GM06990 (cell line): ENCODE results near the gene CYSTM1.

Experiments used
- DNase-seq: peaks from one replicate; pipeline ENCODE4 v3.0.0-alpha.2; 2011; ENCODE audit not compliant: insufficient read length; ENCODE audit errors: extremely low read depth
- H3K27me3 ChIP-seq: replicated peaks from 2 replicates; pipeline ENCODE4 v1.6.0; 2011; ENCODE audit warnings: low read length; ENCODE audit not compliant: control insufficient read depth, insufficient read depth
- H3K36me3 ChIP-seq: 2 replicates; pipeline ENCODE4 v1.5.1; 2011; ENCODE audit warnings: low read length; ENCODE audit not compliant: control insufficient read depth, insufficient read depth
- H3K4me3 ChIP-seq: replicated peaks from 2 replicates; pipeline ENCODE4 v1.5.1; 2011; ENCODE audit warnings: low read depth, mild to moderate bottlenecking, control low read depth, low read length
- TF ChIP-seq, protein P1 (sequence below): IDR thresholded peaks from 2 replicates; pipeline ENCODE4 v1.5.1; 2011; ENCODE audit warnings: low read length, control low read depth, mild to moderate bottlenecking, inconsistent platforms; ENCODE audit not compliant: insufficient read depth, poor library complexity, severe bottlenecking

The CYSTM1 gene

DNA sequence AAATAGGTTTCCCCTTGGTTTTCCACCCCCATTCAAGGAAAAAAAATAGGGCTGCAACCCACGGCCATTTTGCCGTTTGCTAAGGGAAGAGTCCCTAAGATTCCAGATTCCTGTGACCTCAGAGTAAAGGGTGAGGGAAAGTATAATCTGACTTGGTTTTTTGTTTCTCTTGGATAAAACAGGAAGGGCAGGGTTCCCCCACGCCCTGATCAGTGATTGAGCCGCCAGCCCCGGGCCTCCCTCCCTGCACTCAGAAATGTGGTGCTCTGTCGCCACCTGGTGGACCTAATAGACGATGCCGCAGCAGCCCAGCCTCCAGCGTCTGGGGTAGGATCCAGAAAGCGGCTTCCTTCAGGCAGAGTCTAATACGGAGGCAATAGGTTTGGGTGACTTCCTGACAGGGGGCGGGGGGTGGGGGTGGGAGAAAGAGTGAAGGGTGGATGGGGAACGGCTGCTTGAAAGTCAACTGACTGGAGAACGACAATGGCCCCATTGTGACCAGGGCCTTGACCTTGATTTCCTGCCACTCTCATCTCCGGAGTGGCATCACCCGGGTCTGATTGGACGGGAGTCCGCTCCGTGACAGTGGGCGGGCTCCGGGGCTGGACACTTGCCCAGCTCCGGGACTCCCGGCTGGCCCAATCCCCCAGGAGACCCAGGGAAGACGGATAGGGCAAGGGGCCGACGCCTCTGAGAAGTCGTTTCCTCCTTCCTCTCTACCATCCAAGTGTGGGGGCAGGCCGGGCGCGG, 17.8 kb upstream of the CYSTM1 start:
- H3K27me3 ChIP-seq = no peaks in the 10 kb centered on the region
- H3K4me3 ChIP-seq = peak overlapping the region; percentile 55
- DNase-seq = peak; percentile 77
- H3K36me3 ChIP-seq = no peaks in the 10 kb centered on the region
- TF ChIP-seq, protein P1, sequence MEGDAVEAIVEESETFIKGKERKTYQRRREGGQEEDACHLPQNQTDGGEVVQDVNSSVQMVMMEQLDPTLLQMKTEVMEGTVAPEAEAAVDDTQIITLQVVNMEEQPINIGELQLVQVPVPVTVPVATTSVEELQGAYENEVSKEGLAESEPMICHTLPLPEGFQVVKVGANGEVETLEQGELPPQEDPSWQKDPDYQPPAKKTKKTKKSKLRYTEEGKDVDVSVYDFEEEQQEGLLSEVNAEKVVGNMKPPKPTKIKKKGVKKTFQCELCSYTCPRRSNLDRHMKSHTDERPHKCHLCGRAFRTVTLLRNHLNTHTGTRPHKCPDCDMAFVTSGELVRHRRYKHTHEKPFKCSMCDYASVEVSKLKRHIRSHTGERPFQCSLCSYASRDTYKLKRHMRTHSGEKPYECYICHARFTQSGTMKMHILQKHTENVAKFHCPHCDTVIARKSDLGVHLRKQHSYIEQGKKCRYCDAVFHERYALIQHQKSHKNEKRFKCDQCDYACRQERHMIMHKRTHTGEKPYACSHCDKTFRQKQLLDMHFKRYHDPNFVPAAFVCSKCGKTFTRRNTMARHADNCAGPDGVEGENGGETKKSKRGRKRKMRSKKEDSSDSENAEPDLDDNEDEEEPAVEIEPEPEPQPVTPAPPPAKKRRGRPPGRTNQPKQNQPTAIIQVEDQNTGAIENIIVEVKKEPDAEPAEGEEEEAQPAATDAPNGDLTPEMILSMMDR = peak; percentile 91

DNA sequence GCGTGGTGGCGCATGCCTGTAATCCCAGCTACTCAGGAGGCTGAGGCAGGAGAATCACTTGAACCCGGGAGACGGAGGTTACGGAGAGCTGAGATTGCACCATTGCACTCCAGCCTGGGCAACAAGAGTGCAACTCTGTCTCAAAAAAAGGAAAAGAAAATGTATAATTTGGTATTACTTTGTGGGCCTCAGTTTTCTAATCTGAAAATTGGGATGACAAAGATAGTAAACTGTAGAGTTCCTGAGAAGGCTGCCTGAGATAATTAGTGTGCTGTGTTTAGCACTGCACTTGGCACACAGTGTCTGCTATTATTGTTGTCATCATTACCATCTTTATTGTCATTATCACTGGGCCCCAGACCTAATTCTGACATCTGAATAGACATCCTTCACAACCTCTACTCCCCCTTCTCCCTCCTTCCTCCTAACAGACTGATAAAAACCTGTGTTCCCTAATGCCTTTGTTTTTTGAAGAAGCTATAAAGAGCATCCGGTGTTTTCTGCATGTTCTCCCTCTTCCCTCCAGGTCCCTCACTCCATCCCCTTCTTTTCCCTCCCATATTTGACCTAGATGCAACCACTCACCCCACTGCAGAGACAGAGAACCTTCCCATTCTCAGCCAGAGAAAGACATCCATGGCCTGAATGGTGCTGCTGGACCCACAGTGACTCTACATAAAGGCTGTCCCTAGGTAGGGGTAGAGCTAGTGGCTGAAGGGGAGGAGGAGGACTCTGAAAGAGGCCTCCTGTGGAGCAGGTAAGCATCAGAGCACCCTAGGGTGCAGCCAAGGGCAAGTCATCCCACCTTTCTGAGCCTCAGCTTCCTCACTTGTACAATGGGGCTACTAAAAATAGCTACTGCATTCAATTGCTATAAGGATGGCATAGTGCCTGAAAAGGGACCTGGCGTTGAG, 15.7 kb upstream of the CYSTM1 start:
- H3K27me3 ChIP-seq = no peaks in the 10 kb centered on the region
- no peaks in the 10 kb centered on the region for H3K36me3 ChIP-seq
- no peak for DNase-seq
- TF ChIP-seq, protein P1 = no peak
- H3K4me3 ChIP-seq = no peak overlapping the region

DNA sequence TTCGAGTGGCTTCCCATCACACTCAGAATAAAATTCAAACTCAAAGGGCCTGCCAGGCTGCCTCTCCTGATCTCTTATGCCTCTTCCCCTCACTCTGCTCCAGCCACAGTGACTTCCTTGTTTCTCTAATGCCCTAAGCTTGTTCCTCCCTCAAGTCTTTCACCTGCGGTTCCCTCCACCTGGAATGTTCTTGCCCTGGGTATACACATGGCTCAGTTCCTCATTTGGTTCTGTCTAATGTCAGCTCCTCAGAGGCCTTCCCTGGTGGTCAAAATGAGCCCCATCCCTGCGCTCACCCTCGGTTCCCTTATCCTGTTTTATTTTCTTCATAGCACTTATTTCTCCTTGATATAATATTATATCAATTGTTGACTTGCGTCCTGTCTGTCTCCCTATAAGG, 12.7 kb upstream of the CYSTM1 start:
- no peak for DNase-seq
- no peaks in the 10 kb centered on the region for H3K36me3 ChIP-seq
- TF ChIP-seq, protein P1 = no peak
- no peaks in the 10 kb centered on the region for H3K27me3 ChIP-seq
- no peak overlapping the region for H3K4me3 ChIP-seq

DNA sequence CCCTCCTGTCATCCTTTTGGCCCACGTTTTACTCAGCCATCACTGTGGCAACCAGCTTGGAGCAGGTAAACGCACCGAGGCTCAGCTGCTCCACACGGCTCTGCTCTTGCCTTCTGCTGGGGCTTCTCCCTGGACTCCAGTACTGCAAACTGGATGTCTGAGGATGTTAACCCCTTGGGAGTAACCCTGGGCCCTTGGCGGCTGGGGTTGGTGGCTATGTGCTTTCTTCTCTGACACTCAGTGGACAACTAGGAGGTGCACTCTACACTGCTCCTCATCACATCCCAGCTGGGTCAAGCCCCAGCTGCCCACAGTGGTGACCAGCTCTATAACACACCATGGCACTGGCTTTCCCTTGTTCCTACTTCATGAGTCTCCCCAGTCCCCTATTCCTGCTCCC, 12.2 kb upstream of the CYSTM1 start:
- H3K27me3 ChIP-seq = no peaks in the 10 kb centered on the region
- no peak overlapping the region for H3K4me3 ChIP-seq
- no peak for DNase-seq
- H3K36me3 ChIP-seq = no peaks in the 10 kb centered on the region
- TF ChIP-seq, protein P1 = no peak

DNA sequence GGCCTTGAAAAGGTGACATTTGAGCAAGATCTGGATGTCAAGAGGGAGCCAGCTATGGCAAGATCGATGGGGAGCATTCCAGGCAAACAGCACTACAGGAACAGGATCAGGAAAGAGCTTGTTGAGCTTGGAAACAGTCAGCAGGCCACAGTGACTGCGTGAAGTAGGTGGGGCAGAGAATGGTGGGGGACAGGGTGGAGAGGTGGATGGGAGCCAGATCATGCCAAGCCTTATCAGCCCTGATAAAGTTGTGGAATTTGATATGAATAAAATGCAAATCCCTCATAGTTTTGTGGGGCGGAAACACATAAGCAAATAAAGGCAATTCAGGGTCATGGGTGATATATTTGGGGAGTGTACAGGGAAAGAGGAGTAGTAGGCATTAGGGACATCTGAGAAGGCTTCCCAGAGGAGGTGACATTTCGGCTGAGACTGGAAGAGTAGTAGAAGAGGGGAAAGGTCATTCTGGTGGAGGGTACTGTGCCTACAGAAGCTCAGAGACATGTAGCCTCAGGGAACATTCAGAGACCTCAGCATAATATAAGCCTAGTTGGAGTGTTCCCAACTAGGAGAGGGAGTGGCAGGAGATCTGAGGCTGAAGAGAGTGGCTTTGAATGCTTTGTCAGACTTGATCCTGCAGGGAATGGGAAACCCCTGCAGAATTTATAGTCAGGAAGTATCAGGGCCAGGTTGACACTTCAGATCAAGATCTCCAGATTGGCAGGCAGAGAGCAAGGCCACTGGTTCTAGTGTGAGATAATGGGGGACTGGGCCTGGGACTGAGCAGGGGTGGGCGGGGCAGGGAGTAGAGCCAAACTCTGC, 9.7 kb upstream of the CYSTM1 start:
- H3K36me3 ChIP-seq = no peaks in the 10 kb centered on the region
- DNase-seq = no peak
- H3K4me3 ChIP-seq = no peak overlapping the region
- H3K27me3 ChIP-seq = no peaks in the 10 kb centered on the region
- TF ChIP-seq, protein P1 = no peak
